HepG2 (cell line): ENCODE measurements around the gene NPW. TPM values are rescaled to one million over a fixed set of nuclear protein-coding genes. Genes with fewer than 3 reads are reported as not detected.

Experiments
- ATF7 ChIP-seq, 2 experiments: fragments of 450-650 bp in 1 of 2; sonication (generic) in 1 of 2; formaldehyde crosslinking in 1 of 2; IDR thresholded peaks; 2 replicates each; pipeline versions ENCODE4 v1.4.0 to v1.6.1; 2016 to 2020; ENCODE audit warnings: antibody characterized with exemption in 1 of 2, mild to moderate bottlenecking in 1 of 2, missing genetic modification reagents in 1 of 2
- BCL6 ChIP-seq: IDR thresholded peaks from 2 replicates; pipeline ENCODE4 v1.6.1; 2016; ENCODE audit warnings: missing genetic modification reagents, missing compliant biosample characterization
- CEBPG ChIP-seq: IDR thresholded peaks from 2 replicates; pipeline ENCODE4 v1.6.1; 2016
- CENPT ChIP-seq: sonication (generic); formaldehyde crosslinking; IDR thresholded peaks from 2 replicates; pipeline ENCODE4 v1.8.0; 2022; ENCODE audit warnings: low read depth, mild to moderate bottlenecking, moderate library complexity, missing genetic modification reagents
- CTCF ChIP-seq: sonication (generic); formaldehyde crosslinking; IDR thresholded peaks from 2 replicates; pipeline ENCODE4 v1.5.0; 2020; ENCODE audit warnings: mild to moderate bottlenecking, missing genetic modification reagents, moderate library complexity
- ELF4 ChIP-seq: sonication (generic); formaldehyde crosslinking; IDR thresholded peaks from 2 replicates; pipeline ENCODE4 v1.5.0; 2020; ENCODE audit warnings: missing genetic modification reagents, mild to moderate bottlenecking, moderate library complexity, borderline replicate concordance
- FOSL2 ChIP-seq: sonication (generic); formaldehyde crosslinking; IDR thresholded peaks from 2 replicates; pipeline ENCODE4 v1.4.0; 2020; ENCODE audit warnings: missing genetic modification reagents
- HMGXB4 ChIP-seq, 2 experiments: sonication (generic) in 1 of 2; formaldehyde crosslinking in 1 of 2; IDR thresholded peaks; 2 replicates each; pipeline versions ENCODE4 v1.4.0 to v1.6.1; 2018 to 2020; ENCODE audit warnings: missing genetic modification reagents in 2 of 2, borderline replicate concordance in 1 of 2, low read depth in 1 of 2, mild to moderate bottlenecking in 1 of 2, missing biosample characterization in 1 of 2
- IRF2 ChIP-seq: IDR thresholded peaks from 2 replicates; pipeline ENCODE4 v1.6.1; 2018; ENCODE audit warnings: missing genetic modification reagents, missing compliant biosample characterization
- NCOA5 ChIP-seq: sonication (generic); formaldehyde crosslinking; IDR thresholded peaks from 2 replicates; pipeline ENCODE4 v1.4.0; 2020; ENCODE audit warnings: missing genetic modification reagents
- PHB2 ChIP-seq: fragments of 450-650 bp; IDR thresholded peaks from 2 replicates; pipeline ENCODE4 v1.6.1; 2018; ENCODE audit not compliant: partially characterized antibody
- RAD21 ChIP-seq: fragments of 450-650 bp; formaldehyde crosslinking; IDR thresholded peaks from 2 replicates; pipeline ENCODE4 v1.5.0; 2020; ENCODE audit warnings: mild to moderate bottlenecking
- STAT5B ChIP-seq: sonication (generic); formaldehyde crosslinking; IDR thresholded peaks from 2 replicates; pipeline ENCODE4 v1.4.0; 2020; ENCODE audit warnings: missing genetic modification reagents
- TEF ChIP-seq: sonication (generic); formaldehyde crosslinking; IDR thresholded peaks from 2 replicates; pipeline ENCODE4 v1.5.0; 2020; ENCODE audit warnings: missing genetic modification reagents
- TGIF2 ChIP-seq: IDR thresholded peaks from 2 replicates; pipeline ENCODE4 v1.6.1; 2016; ENCODE audit warnings: control low read depth, missing compliant biosample characterization
- XRCC5 ChIP-seq: fragments of 200-400 bp; formaldehyde crosslinking; optimal IDR thresholded peaks from 2 replicates; pipeline ENCODE3; 2017; ENCODE audit warnings: mild to moderate bottlenecking, low read length
- ZBTB7B ChIP-seq: sonication (generic); formaldehyde crosslinking; IDR thresholded peaks from 2 replicates; pipeline ENCODE4 v1.4.0; 2020; ENCODE audit warnings: missing genetic modification reagents
- ZNF362 ChIP-seq: sonication (generic); formaldehyde crosslinking; IDR thresholded peaks from 2 replicates; pipeline ENCODE4 v1.4.0; 2020; ENCODE audit warnings: missing genetic modification reagents, mild to moderate bottlenecking, borderline replicate concordance
- polyA plus RNA-seq, 8 experiments: library from polyadenylated mRNA; depleted of rRNA in 3 of 8; stranded (reverse) in 7 of 8; unstranded in 1 of 8; fragments of >200 nt; fragmentation: Illumina TruSeq in 4 of 8; extraction: Trizol in 4 of 8; gene quantifications; 2 replicates each; pipeline versions ENCODE4 v1.2.1 to v1.2.3, GENCODE V29; 2011 to 2016; ENCODE audit warnings: low read depth in 4 of 8, missing spikeins in 1 of 8, mixed read lengths in 1 of 8; ENCODE audit not compliant: insufficient read depth in 1 of 8
- total RNA-seq, 5 experiments: library from RNA; depleted of rRNA; stranded (reverse); fragments of >200 nt; fragmentation: Illumina TruSeq; extraction: Trizol; gene quantifications; 2 replicates each; pipeline ENCODE4 v1.2.3, GENCODE V29; 2016; ENCODE audit warnings: low read depth in 1 of 5
- TF ChIP-seq, protein P1 (sequence below): sonication (generic); formaldehyde crosslinking; IDR thresholded peaks from 2 replicates; pipeline ENCODE4 v1.4.0; 2020; ENCODE audit warnings: mild to moderate bottlenecking, missing genetic modification reagents
- TF ChIP-seq, protein P2 (sequence below): sonication (generic); formaldehyde crosslinking; IDR thresholded peaks from 2 replicates; pipeline ENCODE4 v1.4.0; 2020; ENCODE audit warnings: missing genetic modification reagents

The NPW gene
- total and polyA plus RNA-seq, 2 of the 13 experiments (the other 11 are each of a cell fraction or from before 2014, with no cell fraction given) = 0.24 to 0.97 TPM

- TF ChIP-seq CTCF (CRISPR knock-in tag) = peak; percentile 79
- no peak for TF ChIP-seq TEF (CRISPR knock-in tag)
- peak; percentile 45 to 51; a peak in 1 of 4 replicates for TF ChIP-seq HMGXB4 (CRISPR knock-in tag; IDR thresholded peaks at IDR 0.05; ENCODE audit: borderline replicate concordance in 1 of 2, low read depth in 1 of 2)
- TF ChIP-seq, protein P1, sequence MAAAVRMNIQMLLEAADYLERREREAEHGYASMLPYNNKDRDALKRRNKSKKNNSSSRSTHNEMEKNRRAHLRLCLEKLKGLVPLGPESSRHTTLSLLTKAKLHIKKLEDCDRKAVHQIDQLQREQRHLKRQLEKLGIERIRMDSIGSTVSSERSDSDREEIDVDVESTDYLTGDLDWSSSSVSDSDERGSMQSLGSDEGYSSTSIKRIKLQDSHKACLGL (CRISPR knock-in tag) = 0 out of 2 replicates have a peak, but pooled peaks have one; percentile 23
- peak; percentile 21; the same call in 1 of the 2 replicates for TF ChIP-seq RAD21 (CRISPR knock-in tag)
- no peak for TF ChIP-seq CENPT (CRISPR knock-in tag)
- TF ChIP-seq ATF7 (IDR thresholded peaks at IDR 0.05) = no peak
- TF ChIP-seq ATF7 (CRISPR knock-in tag; IDR thresholded peaks at IDR 0.05) = no peak
- no peak for TF ChIP-seq TGIF2
- no peak for TF ChIP-seq ELF4 (CRISPR knock-in tag)
- peak; percentile 90 for TF ChIP-seq ZNF362 (CRISPR knock-in tag)
- TF ChIP-seq IRF2 (CRISPR knock-in tag) = 0 out of 2 replicates have a peak, but pooled peaks have one; percentile 18
- 0 out of 2 replicates have a peak, but pooled peaks have one; percentile 36 for TF ChIP-seq FOSL2 (CRISPR knock-in tag)
- TF ChIP-seq, protein P2, sequence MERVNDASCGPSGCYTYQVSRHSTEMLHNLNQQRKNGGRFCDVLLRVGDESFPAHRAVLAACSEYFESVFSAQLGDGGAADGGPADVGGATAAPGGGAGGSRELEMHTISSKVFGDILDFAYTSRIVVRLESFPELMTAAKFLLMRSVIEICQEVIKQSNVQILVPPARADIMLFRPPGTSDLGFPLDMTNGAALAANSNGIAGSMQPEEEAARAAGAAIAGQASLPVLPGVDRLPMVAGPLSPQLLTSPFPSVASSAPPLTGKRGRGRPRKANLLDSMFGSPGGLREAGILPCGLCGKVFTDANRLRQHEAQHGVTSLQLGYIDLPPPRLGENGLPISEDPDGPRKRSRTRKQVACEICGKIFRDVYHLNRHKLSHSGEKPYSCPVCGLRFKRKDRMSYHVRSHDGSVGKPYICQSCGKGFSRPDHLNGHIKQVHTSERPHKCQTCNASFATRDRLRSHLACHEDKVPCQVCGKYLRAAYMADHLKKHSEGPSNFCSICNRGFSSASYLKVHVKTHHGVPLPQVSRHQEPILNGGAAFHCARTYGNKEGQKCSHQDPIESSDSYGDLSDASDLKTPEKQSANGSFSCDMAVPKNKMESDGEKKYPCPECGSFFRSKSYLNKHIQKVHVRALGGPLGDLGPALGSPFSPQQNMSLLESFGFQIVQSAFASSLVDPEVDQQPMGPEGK = peak; percentile 64; the same call in 1 of the 2 replicates
- TF ChIP-seq CEBPG (CRISPR knock-in tag) = peak; percentile 88
- TF ChIP-seq STAT5B = 0 out of 2 replicates have a peak, but pooled peaks have one; percentile 26
- 0 out of 2 replicates have a peak, but pooled peaks have one; percentile 28 for TF ChIP-seq NCOA5
- TF ChIP-seq ZBTB7B (CRISPR knock-in tag) = peak; percentile 71; the same call in 1 of the 2 replicates
- no peak for TF ChIP-seq PHB2
- peak; percentile 23 for TF ChIP-seq XRCC5
- TF ChIP-seq BCL6 (CRISPR knock-in tag) = peak; percentile 37; the same call in 1 of the 2 replicates
These were observed 3.1 kb upstream of the NPW start (continued) for GRCh38 chr16:2016407-2016922.
